ENCODE data around the gene CD44.

DNA sequence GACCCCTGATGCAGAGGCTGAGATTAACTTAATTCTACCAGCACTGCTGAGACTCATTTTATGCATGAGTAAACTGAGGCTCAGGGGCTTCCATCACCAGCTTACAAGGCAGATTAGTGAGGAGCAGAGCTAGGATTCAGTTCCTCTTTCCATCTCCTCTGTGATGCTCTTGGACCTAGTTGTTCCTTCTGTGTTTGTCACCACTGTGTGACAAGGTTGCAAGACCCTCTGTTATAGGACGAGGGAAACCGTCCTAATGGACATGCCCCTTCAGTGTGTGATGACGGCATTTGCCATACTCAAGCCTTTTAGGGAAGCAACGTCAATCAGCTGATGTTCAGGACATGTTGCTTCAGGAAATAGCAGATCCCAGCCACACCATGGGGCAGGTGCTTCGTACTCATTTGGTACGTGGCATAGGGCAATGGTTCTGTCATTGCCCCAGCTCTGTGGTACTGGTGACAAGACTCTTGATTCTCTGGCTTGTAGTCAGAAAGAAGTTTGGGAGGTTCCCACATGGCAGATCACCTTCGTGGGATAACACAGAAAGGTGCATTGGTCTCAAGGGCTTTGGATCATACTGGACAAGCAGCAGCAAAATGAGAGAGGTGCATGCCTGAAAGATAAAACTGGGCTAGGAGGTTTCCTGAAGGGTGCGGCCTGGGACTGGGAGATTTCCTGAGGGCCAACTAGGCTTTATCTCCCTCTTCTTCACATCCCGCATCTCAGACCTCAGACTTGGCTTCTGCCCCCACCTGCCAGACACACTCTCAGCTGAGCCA lies 23.9 kb upstream of the CD44 start:
- TF ChIP-seq CTCF (conservative IDR thresholded peaks at IDR 0.05; ENCODE audit: low read depth, low read length) (no peak), EZH2 (IDR thresholded peaks at IDR 0.05; ENCODE audit: borderline replicate concordance, low read depth, low read length, poor library complexity, severe bottlenecking) (no peak)

All from A673 (cell line).